ENCODE data around the gene MEIS2. TPM values are rescaled to one million over a fixed set of nuclear protein-coding genes. Genes with fewer than 3 reads are reported as not detected.

MEIS2 gene
- total RNA-seq, 1 donor from 2014 or later, result 58.5 TPM

DNA sequence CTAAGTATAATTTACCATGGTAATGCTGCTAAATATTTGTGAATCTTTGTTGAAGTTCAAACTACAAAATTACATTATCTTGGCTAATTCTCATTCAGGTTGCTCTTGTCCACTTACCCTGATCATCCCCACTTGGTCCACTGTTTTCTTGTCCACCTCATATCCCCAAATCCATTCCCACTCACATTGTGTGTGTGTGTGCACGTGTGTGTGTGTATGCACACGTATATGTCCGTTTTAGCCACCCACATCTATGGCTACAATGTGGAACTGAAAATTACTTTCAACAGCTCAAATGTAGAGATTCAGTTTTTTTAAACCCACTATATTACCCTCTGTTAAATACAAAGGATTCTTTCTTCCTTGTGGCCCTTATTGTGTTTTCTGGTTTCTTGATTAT, 15.2 kb upstream of the MEIS2 start:
- Mint-ChIP-seq H3K4me1 (peaks cover 9% of the 10 kb centered on the region), H3K4me3 (no peak overlapping the region)

DNA sequence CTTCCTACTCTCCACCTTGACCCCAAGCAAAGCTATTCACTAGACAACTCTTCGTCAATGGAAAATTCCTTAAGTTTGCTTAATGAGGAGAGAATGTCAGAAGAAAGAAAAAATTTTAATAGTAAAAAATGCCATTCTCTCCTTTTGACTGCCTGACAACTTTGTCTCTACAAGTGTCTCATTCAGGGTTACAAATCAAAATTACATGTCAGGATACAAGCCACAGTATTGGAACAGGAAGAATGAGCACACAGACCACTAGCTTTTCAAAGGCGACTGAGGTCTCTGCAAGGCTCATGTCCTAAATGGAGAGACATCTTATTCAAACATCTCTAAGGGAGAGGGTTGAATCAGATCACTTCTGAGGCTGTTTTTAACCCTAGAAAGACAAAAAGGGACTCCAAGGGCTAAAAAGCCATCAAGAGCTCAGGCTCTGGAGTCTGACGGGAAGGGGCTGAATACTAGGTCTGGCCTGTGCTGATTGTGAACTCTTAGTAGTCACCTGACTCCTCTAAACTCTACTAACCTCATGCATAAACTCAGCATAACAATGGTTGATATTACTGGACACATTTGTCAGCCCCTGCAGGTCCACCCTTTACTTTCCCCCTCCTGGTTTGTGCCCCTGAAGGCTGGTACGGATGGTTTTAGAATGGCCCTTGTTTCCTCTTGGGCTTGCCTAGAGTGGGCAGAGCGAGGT, 12.8 kb upstream of the MEIS2 start:
- peaks cover 21% of the 10 kb centered on the region for H3K4me1 Mint-ChIP-seq
- H3K4me3 Mint-ChIP-seq, result no peak overlapping the region
- H3K36me3 Mint-ChIP-seq (ENCODE audit: low read depth), result no peaks in the 10 kb centered on the region

More for the DNA sequence above, 15.2 kb upstream of the MEIS2 start:
- Mint-ChIP-seq H3K27me3 (ENCODE audit: low read depth) (peaks cover 55% of the 10 kb centered on the region), H3K36me3 (ENCODE audit: low read depth) (no peaks in the 10 kb centered on the region), H3K9me3 (no peaks in the 10 kb centered on the region), H3K27ac (ENCODE audit: unreplicated experiment) (no peak overlapping the region)
- DNase-seq (ENCODE audit: low read depth, low spot score), result no peak
- TF ChIP-seq, protein P1, sequence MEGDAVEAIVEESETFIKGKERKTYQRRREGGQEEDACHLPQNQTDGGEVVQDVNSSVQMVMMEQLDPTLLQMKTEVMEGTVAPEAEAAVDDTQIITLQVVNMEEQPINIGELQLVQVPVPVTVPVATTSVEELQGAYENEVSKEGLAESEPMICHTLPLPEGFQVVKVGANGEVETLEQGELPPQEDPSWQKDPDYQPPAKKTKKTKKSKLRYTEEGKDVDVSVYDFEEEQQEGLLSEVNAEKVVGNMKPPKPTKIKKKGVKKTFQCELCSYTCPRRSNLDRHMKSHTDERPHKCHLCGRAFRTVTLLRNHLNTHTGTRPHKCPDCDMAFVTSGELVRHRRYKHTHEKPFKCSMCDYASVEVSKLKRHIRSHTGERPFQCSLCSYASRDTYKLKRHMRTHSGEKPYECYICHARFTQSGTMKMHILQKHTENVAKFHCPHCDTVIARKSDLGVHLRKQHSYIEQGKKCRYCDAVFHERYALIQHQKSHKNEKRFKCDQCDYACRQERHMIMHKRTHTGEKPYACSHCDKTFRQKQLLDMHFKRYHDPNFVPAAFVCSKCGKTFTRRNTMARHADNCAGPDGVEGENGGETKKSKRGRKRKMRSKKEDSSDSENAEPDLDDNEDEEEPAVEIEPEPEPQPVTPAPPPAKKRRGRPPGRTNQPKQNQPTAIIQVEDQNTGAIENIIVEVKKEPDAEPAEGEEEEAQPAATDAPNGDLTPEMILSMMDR (conservative IDR thresholded peaks at IDR 0.05), result no peak

DNA sequence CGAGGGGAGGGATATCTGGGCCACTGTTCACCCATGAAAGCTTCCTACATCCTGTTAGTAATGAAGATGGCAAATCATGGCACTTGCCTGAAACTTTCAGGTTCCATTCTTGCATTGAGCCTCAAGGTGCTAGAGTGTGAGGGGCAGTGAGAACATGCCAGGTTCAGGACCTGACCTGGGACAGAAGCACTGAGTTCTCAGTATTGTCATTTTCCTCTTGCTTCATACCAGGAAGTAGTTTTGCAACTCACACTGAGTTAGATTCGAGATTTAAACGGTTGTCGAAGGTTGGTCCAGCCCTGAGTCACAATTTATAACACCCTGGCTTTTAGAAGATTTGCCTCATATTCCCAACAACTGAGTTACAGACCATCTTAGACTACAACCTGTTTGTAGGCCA, 11.8 kb upstream of the MEIS2 start:
- Mint-ChIP-seq H3K4me3 (peak overlapping the region; percentile 47), H3K27me3 (ENCODE audit: low read depth) (peaks cover 88% of the 10 kb centered on the region), H3K4me1 (peaks cover 26% of the 10 kb centered on the region), H3K27ac (ENCODE audit: unreplicated experiment) (no peak overlapping the region), H3K9me3 (no peaks in the 10 kb centered on the region), H3K36me3 (ENCODE audit: low read depth) (no peaks in the 10 kb centered on the region)
- TF ChIP-seq, protein P1 (conservative IDR thresholded peaks at IDR 0.05), result no peak
- no peak for DNase-seq (ENCODE audit: low read depth, low spot score)

More for the DNA sequence above, 12.8 kb upstream of the MEIS2 start:
- H3K9me3 Mint-ChIP-seq, result no peaks in the 10 kb centered on the region
- DNase-seq (ENCODE audit: low read depth, low spot score), result no peak
- TF ChIP-seq, protein P1 (conservative IDR thresholded peaks at IDR 0.05), result no peak
- peaks cover 79% of the 10 kb centered on the region for H3K27me3 Mint-ChIP-seq (ENCODE audit: low read depth)
- no peak overlapping the region for H3K27ac Mint-ChIP-seq (ENCODE audit: unreplicated experiment)

DNA sequence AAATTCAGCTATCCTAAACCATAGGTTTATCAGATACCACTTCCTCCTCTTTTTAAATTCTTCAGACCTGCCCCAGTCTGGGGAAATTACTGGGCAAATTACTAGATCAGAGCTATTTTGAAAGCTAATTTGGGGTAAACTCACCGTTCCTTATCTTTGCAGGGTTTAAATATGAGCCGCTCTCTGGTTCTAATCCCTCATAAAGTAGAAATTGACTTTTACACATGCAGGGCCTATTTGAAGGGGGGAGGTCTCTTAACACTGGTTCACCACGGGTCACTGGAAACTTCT, 11.0 kb upstream of the MEIS2 start:
- DNase-seq (ENCODE audit: low read depth, low spot score), result no peak
- no peaks in the 10 kb centered on the region for H3K9me3 Mint-ChIP-seq
- no peak overlapping the region for H3K27ac Mint-ChIP-seq (ENCODE audit: unreplicated experiment)
- peaks cover 93% of the 10 kb centered on the region for H3K27me3 Mint-ChIP-seq (ENCODE audit: low read depth)
- TF ChIP-seq, protein P1 (conservative IDR thresholded peaks at IDR 0.05), result no peak
- H3K36me3 Mint-ChIP-seq (ENCODE audit: low read depth), result no peaks in the 10 kb centered on the region
- H3K4me3 Mint-ChIP-seq, result peak overlapping the region; percentile 47
- H3K4me1 Mint-ChIP-seq, result peaks cover 32% of the 10 kb centered on the region

DNA sequence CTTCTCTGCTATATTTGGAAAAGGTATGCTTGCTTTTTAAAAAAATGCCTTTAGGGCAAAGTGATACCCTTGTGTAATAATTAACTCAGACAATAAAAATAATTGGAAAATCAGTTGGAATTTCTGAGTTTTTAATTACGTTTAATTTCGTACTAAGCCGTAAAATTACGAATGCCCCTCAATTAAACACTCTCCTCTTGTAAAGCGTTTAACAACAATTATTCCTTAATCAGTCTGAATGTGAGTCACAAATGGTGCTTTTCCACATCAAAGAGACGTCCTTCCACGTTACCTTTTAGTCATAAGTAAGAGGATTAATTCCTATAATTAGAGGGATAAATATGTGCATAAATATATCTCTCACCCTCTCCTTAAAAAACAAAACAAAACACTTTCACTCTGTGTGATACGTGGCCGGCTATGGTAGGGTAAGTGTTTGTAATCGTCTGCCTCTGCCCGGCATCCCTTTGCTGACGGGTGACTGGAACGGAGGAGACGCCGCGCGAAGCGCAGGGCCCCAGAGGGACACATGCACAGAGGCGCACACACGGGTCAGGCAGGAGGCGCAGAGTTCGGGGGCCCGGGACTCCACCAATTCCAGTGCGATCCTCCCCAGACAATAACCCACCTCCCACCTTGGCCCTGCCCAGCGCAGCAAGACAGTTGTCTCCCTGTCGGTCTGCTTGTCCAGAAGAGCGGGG, 9.7 kb upstream of the MEIS2 start:
- no peak overlapping the region for H3K27ac Mint-ChIP-seq (ENCODE audit: unreplicated experiment)
- no peaks in the 10 kb centered on the region for H3K9me3 Mint-ChIP-seq
- TF ChIP-seq, protein P1 (conservative IDR thresholded peaks at IDR 0.05), result no peak
- H3K36me3 Mint-ChIP-seq (ENCODE audit: low read depth), result no peaks in the 10 kb centered on the region
- H3K4me1 Mint-ChIP-seq, result peaks cover 41% of the 10 kb centered on the region
- peak overlapping the region; percentile 84 for H3K4me3 Mint-ChIP-seq
- no peak for DNase-seq (ENCODE audit: low read depth, low spot score)
- H3K27me3 Mint-ChIP-seq (ENCODE audit: low read depth), result peaks cover 99% of the 10 kb centered on the region

Data from neural crest cell (in vitro differentiated cells).